Subcutaneous abdominal adipose tissue (tissue), 5 donors: Measurements from ENCODE around the gene PSMC4.

ENCODE experiments used
- H3K27ac ChIP-seq: one replicate; pipeline ENCODE4 v1.7.0; 2013; ENCODE audit warnings: low read depth, mild to moderate bottlenecking, inconsistent platforms, low read length, moderate library complexity
- H3K27me3 ChIP-seq, 5 donors: one replicate each; pipeline ENCODE4 v1.7.0; 2013; ENCODE audit warnings: low read length in 5 of 5, inconsistent platforms in 1 of 5; ENCODE audit not compliant: control insufficient read depth in 5 of 5, insufficient read depth in 4 of 5
- H3K36me3 ChIP-seq, 5 donors: one replicate each; pipeline ENCODE4 v1.7.0; 2013; ENCODE audit warnings: low read length in 5 of 5; ENCODE audit not compliant: control insufficient read depth in 5 of 5, insufficient read depth in 5 of 5
- H3K4me1 ChIP-seq, 5 donors: one replicate each; pipeline ENCODE4 v1.7.0; 2013; ENCODE audit warnings: low read length in 5 of 5, mild to moderate bottlenecking in 3 of 5, moderate library complexity in 1 of 5; ENCODE audit not compliant: control insufficient read depth in 5 of 5, insufficient read depth in 5 of 5
- H3K4me3 ChIP-seq, 5 donors: one replicate each; pipeline ENCODE4 v1.7.0; 2013; ENCODE audit warnings: low read length in 5 of 5, low read depth in 1 of 5
- H3K9ac ChIP-seq, 5 donors: one replicate each; pipeline ENCODE4 v1.7.0; 2013; ENCODE audit warnings: low read length in 5 of 5, mild to moderate bottlenecking in 4 of 5, moderate library complexity in 3 of 5
- H3K9me3 ChIP-seq, 5 donors: one replicate each; pipeline ENCODE4 v1.7.0; 2013; ENCODE audit warnings: low read length in 5 of 5; ENCODE audit not compliant: control insufficient read depth in 5 of 5
- donor health status: healthy.
- donor health status: healthy.
- donor health status: healthy.
- donor health status: healthy.
- donor health status: healthy.

Gene PSMC4

GRCh38 chr19:39974377-39975155, 3.6 kb downstream of the PSMC4 start:
- Histone ChIP-seq H3K27ac (no peak overlapping the region), H3K4me1 (peaks cover 6 to 31% (median 20%) of the 10 kb centered on the region in 5 donors), H3K9me3 (no peaks in the 10 kb centered on the region), H3K27me3 (peaks cover 0 to 3% (median 0%) of the 10 kb centered on the region in 5 donors), H3K36me3 (peaks cover 7 to 56% (median 51%) of the 10 kb centered on the region in 5 donors), H3K4me3 (no peak overlapping the region), H3K9ac (no peak overlapping the region)

- Histone ChIP-seq H3K27ac (no peak overlapping the region), H3K36me3 (peaks cover 7 to 48% (median 33%) of the 10 kb centered on the region in 5 donors), H3K27me3 (no peaks in the 10 kb centered on the region), H3K4me3 (no peak overlapping the region), H3K9ac (no peak overlapping the region), H3K4me1 (peaks cover 0 to 9% (median 0%) of the 10 kb centered on the region in 5 donors), H3K9me3 (peaks cover 5 to 16% (median 14%) of the 10 kb centered on the region in 5 donors)
These were observed 11.9 kb downstream of the PSMC4 start for GRCh38 chr19:39982883-39983282.

- Histone ChIP-seq H3K4me3 (no peak overlapping the region), H3K27me3 (no peaks in the 10 kb centered on the region), H3K36me3 (peaks cover 7 to 38% (median 25%) of the 10 kb centered on the region in 5 donors), H3K9ac (no peak overlapping the region), H3K9me3 (peaks cover 5 to 16% (median 14%) of the 10 kb centered on the region in 5 donors), H3K27ac (no peak overlapping the region), H3K4me1 (peaks cover 0 to 4% (median 0%) of the 10 kb centered on the region in 5 donors)
These were observed 12.8 kb downstream of the PSMC4 start for GRCh38 chr19:39983695-39984300.

DNA sequence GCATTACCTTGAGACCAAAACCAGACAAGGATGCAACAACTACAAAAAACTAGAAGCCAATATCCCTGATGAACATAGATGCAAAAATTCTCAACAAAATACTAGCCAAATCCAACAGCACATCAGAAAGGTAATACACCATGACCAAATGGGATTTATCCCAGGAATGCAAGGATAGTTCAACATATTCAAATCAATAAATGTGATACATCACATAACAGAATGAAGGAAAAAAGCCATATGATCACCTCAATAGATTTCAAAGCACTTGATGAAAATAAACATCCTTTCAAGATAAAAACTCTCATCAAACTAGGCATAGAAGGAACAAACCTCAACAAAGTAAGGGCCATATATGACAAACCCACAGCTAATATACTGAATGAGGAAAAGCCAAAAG, 15.7 kb downstream of the PSMC4 start:
- H3K36me3 ChIP-seq = peaks cover under 1 to 11% (median 7%) of the 10 kb centered on the region in 5 donors
- H3K9me3 ChIP-seq = peaks cover 5 to 16% (median 14%) of the 10 kb centered on the region in 5 donors
- no peak overlapping the region for H3K9ac ChIP-seq
- H3K27ac ChIP-seq = no peak overlapping the region
- H3K4me3 ChIP-seq = no peak overlapping the region
- no peaks in the 10 kb centered on the region for H3K4me1 ChIP-seq
- no peaks in the 10 kb centered on the region for H3K27me3 ChIP-seq

DNA sequence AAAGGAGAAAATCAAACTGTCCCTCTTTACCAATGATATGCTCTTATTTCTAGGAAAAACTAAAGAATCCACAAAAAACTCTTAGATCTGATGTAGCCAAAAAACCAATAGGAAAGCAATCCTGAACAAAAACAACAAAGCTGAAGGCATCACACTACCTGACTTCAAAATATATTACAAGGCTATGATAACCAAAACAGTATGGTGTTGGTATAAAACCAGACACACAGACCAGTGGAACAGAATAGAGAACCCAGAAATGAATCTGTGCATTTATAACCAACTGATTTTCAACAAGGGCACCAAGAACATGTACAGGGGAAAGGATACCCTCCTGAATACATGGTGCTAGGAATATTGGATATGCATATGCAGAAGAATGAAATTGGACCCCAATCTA, 16.2 kb downstream of the PSMC4 start:
- no peak overlapping the region for H3K9ac ChIP-seq
- H3K27ac ChIP-seq = no peak overlapping the region
- no peaks in the 10 kb centered on the region for H3K4me1 ChIP-seq
- peaks cover 0 to 8% (median 5%) of the 10 kb centered on the region in 5 donors for H3K36me3 ChIP-seq
- no peak overlapping the region for H3K4me3 ChIP-seq
- H3K9me3 ChIP-seq = peaks cover 5 to 16% (median 14%) of the 10 kb centered on the region in 5 donors
- H3K27me3 ChIP-seq = no peaks in the 10 kb centered on the region

GRCh38 chr19:39987596-39987995, 16.6 kb downstream of the PSMC4 start:
- Histone ChIP-seq H3K9ac (no peak overlapping the region), H3K4me1 (no peaks in the 10 kb centered on the region), H3K4me3 (no peak overlapping the region), H3K9me3 (peaks cover 5 to 16% (median 14%) of the 10 kb centered on the region in 5 donors), H3K27me3 (no peaks in the 10 kb centered on the region), H3K36me3 (peaks cover 0 to 4% (median 1%) of the 10 kb centered on the region in 5 donors), H3K27ac (no peak overlapping the region)

GRCh38 chr19:39993605-39994004, 22.6 kb downstream of the PSMC4 start:
- no peak overlapping the region for H3K9ac ChIP-seq
- H3K27ac ChIP-seq = no peak overlapping the region
- peaks cover 0 to 22% (median 17%) of the 10 kb centered on the region in 5 donors for H3K4me1 ChIP-seq
- no peaks in the 10 kb centered on the region for H3K36me3 ChIP-seq
- no peaks in the 10 kb centered on the region for H3K27me3 ChIP-seq
- peaks cover 0 to 9% (median 0%) of the 10 kb centered on the region in 5 donors for H3K9me3 ChIP-seq
- H3K4me3 ChIP-seq = no peak overlapping the region

GRCh38 chr19:39994361-39994760, 23.4 kb downstream of the PSMC4 start:
- Histone ChIP-seq H3K27me3 (no peaks in the 10 kb centered on the region), H3K27ac (no peak overlapping the region), H3K9ac (no peak overlapping the region), H3K9me3 (peaks cover 0 to 9% (median 0%) of the 10 kb centered on the region in 5 donors), H3K4me1 (peaks cover 0 to 22% (median 17%) of the 10 kb centered on the region in 5 donors), H3K36me3 (no peaks in the 10 kb centered on the region), H3K4me3 (no peak overlapping the region)

DNA sequence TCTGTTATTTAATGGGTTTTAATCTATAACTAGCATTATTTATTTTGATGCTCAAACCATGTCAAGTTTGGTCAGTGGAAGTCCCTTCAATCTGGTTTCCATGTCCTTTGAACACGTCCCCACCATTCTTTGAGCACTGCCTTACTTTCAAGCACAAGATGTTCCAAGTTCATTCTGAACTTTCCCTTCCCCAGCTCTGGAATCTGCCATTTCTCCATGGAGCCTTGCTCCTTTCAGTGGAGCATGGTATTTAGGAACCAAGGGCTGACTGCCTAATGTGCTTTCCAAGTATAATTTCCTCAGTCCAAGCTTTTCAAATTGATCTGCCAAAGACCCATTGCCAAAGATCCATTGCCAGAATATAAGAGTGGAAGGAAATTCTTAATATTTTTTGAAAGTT, 24.8 kb downstream of the PSMC4 start:
- no peak overlapping the region for H3K27ac ChIP-seq
- peaks cover 0 to 9% (median 0%) of the 10 kb centered on the region in 5 donors for H3K9me3 ChIP-seq
- peaks cover 0 to 22% (median 17%) of the 10 kb centered on the region in 5 donors for H3K4me1 ChIP-seq
- peak overlapping the region in 4 of 5 donors; percentile 86 to 91 (median 90) for H3K4me3 ChIP-seq
- H3K36me3 ChIP-seq = peaks cover 0 to 7% (median 0%) of the 10 kb centered on the region in 5 donors
- H3K9ac ChIP-seq = peak overlapping the region in 1 of 5 donors; percentile 98
- H3K27me3 ChIP-seq = no peaks in the 10 kb centered on the region
